CD4-positive, alpha-beta T cell (primary cell): Measurements from ENCODE around the gene GSTM4. TPM values are rescaled to one million over a fixed set of nuclear protein-coding genes. Genes with fewer than 3 reads are reported as not detected.
"Not testable (repeated sequence)": the region's sequence is repeated elsewhere in the genome, so short reads cannot be mapped to it uniquely, and the experiment has no call there.

Source experiments
- ATAC-seq: fragments of 200-7000 bp; cut with Tn5 transposase; one replicate; pipeline ENCODE4 v1.10.0; 2022; ENCODE audit warnings: mild to moderate bottlenecking; ENCODE audit not compliant: poor library complexity
- CTCF ChIA-PET: fragments of 350-600 bp; sonication (Branson Sonifier 250); formaldehyde crosslinking; loops from one replicate; lab custom pipeline; 2021; ENCODE audit warnings: antibody characterized with exemption, inconsistent platforms; lab: Charles Lee
- POLR2A ChIA-PET: fragments of 350-600 bp; sonication (Branson Sonifier 250); formaldehyde crosslinking; loops from one replicate; lab custom pipeline; 2021; ENCODE audit warnings: antibody characterized with exemption, inconsistent platforms; lab: Charles Lee
- DNase-seq, 14 experiments: peaks; one replicate each; pipeline ENCODE4 v3.0.0-alpha.2; 2013 to 2020; ENCODE audit warnings: mixed read lengths in 2 of 14
- H3K27ac ChIP-seq, 2 donors: one replicate each; pipeline versions ENCODE4 v1.5.1 to v1.7.0; 2013; ENCODE audit warnings: low read length in 2 of 2, low read depth in 1 of 2, mild to moderate bottlenecking in 1 of 2
- H3K27me3 ChIP-seq, 2 experiments: 1 replicate in 1 of 2; 2 replicates in 1 of 2; pipeline versions ENCODE4 v1.6.1 to v1.7.0; 2013; ENCODE audit warnings: low read length in 2 of 2, control low read depth in 1 of 2, mild to moderate bottlenecking in 1 of 2, moderate library complexity in 1 of 2; ENCODE audit not compliant: insufficient read depth in 2 of 2, control insufficient read depth in 1 of 2
- H3K36me3 ChIP-seq: one replicate; pipeline ENCODE4 v1.6.1; 2013; ENCODE audit warnings: low read length, control low read depth; ENCODE audit not compliant: insufficient read depth
- H3K4me1 ChIP-seq: one replicate; pipeline ENCODE4 v1.6.1; 2013; ENCODE audit warnings: low read length, control low read depth; ENCODE audit not compliant: insufficient read depth
- H3K4me3 ChIP-seq: one replicate; pipeline ENCODE4 v1.5.1; 2013; ENCODE audit warnings: mild to moderate bottlenecking, low read length, moderate library complexity
- H3K9me3 ChIP-seq, 2 experiments: 1 replicate in 1 of 2; 2 replicates in 1 of 2; pipeline versions ENCODE4 v1.6.1 to v1.7.0; 2013; ENCODE audit warnings: low read length in 2 of 2, mild to moderate bottlenecking in 2 of 2, control low read depth in 1 of 2, moderate library complexity in 1 of 2; ENCODE audit not compliant: control insufficient read depth in 1 of 2, insufficient read depth in 1 of 2
- H3K27ac Mint-ChIP-seq: one replicate; pipeline ENCODE4 v1.8.0; 2020; ENCODE audit warnings: mixed read lengths
- H3K27me3 Mint-ChIP-seq: one replicate; pipeline ENCODE4 v1.8.0; 2021; ENCODE audit warnings: mixed read lengths
- H3K36me3 Mint-ChIP-seq: one replicate; pipeline ENCODE4 v1.8.0; 2021; ENCODE audit warnings: low read depth, mixed read lengths
- H3K4me1 Mint-ChIP-seq: one replicate; pipeline ENCODE4 v1.8.0; 2021; ENCODE audit warnings: low read depth, mixed read lengths
- H3K4me3 Mint-ChIP-seq: one replicate; pipeline ENCODE4 v1.8.0; 2020; ENCODE audit warnings: mild to moderate bottlenecking, mixed read lengths
- H3K9me3 Mint-ChIP-seq: one replicate; pipeline ENCODE4 v1.8.0; 2020; ENCODE audit warnings: mixed read lengths
- CTCF ChIP-seq: fragments of 200-600 bp; IDR thresholded peaks from one replicate; pipeline ENCODE4 v1.8.0; 2022; ENCODE audit warnings: antibody characterized with exemption, mild to moderate bottlenecking
- intact Hi-C, 2 experiments: fragments of 100-400 bp; cut with DNase I in 1 of 2; cut with micrococcal nuclease in 1 of 2; formaldehyde crosslinking; loops; one replicate each; pipeline versions ENCODE4 v1.15.1 to v1.9.0; 2023 to 2025; cut with DNase I, micrococcal nuclease
- total RNA-seq, 174 experiments: library from RNA in 2 of 174; stranded (reverse) in 2 of 174; gene quantifications; one replicate each; pipeline ENCODE4 v1.2.3 and lab custom pipeline; 2021 to 2026

Gene GSTM4
- total RNA-seq, 2 experiments from 2014 or later, result 17.7 to 20.7 TPM

GRCh38 chr1:109695138-109695537 is 39.2 kb downstream of the GSTM4 start:
- H3K27ac ChIP-seq, H3K27me3 ChIP-seq, intact Hi-C loops, H3K4me3 ChIP-seq, H3K4me1 ChIP-seq, ATAC-seq, H3K27ac Mint-ChIP-seq, H3K9me3 ChIP-seq, H3K36me3 ChIP-seq, H3K4me1 Mint-ChIP-seq, POLR2A ChIA-PET, H3K9me3 Mint-ChIP-seq, DNase-seq, H3K4me3 Mint-ChIP-seq, CTCF ChIA-PET, H3K27me3 Mint-ChIP-seq: not testable (repeated sequence)
- peaks cover 50% of the 10 kb centered on the region for H3K36me3 Mint-ChIP-seq

GRCh38 chr1:109697066-109697465 is 41.2 kb downstream of the GSTM4 start:
- intact Hi-C loops, result no loop called here
- ChIA-PET POLR2A (no interaction called here), CTCF (no interaction called here)
- DNase-seq (no peak), ATAC-seq (no peak)
- Histone ChIP-seq H3K36me3 (no peaks in the 10 kb centered on the region), H3K4me1 (no peaks in the 10 kb centered on the region), H3K27ac (no peak overlapping the region), H3K27me3 (no peaks in the 10 kb centered on the region), H3K4me3 (no peak overlapping the region), H3K9me3 (no peaks in the 10 kb centered on the region)
- no peaks in the 10 kb centered on the region for H3K27me3 Mint-ChIP-seq
- TF ChIP-seq CTCF, result no peak
- H3K36me3 Mint-ChIP-seq, result peaks cover 37% of the 10 kb centered on the region
- no peak overlapping the region for H3K4me3 Mint-ChIP-seq
- no peaks in the 10 kb centered on the region for H3K4me1 Mint-ChIP-seq
- no peak overlapping the region for H3K27ac Mint-ChIP-seq
- H3K9me3 Mint-ChIP-seq, result no peaks in the 10 kb centered on the region

GRCh38 chr1:109697861-109698260 is 42.0 kb downstream of the GSTM4 start:
- H3K4me3 Mint-ChIP-seq, H3K4me1 ChIP-seq, H3K9me3 ChIP-seq, H3K4me1 Mint-ChIP-seq, ATAC-seq, H3K27me3 ChIP-seq, CTCF ChIA-PET, H3K4me3 ChIP-seq, POLR2A ChIA-PET, H3K9me3 Mint-ChIP-seq, DNase-seq, H3K27ac ChIP-seq, intact Hi-C loops, H3K27me3 Mint-ChIP-seq, H3K36me3 ChIP-seq, H3K27ac Mint-ChIP-seq: not testable (repeated sequence)
- peaks cover 31% of the 10 kb centered on the region for H3K36me3 Mint-ChIP-seq

GRCh38 chr1:109702940-109703339 is 47.0 kb downstream of the GSTM4 start:
- H3K27ac ChIP-seq, ATAC-seq, H3K4me3 Mint-ChIP-seq, H3K4me1 ChIP-seq, intact Hi-C loops, H3K9me3 Mint-ChIP-seq, DNase-seq, H3K4me3 ChIP-seq, H3K9me3 ChIP-seq, H3K4me1 Mint-ChIP-seq, CTCF ChIA-PET, H3K27me3 Mint-ChIP-seq, POLR2A ChIA-PET, H3K36me3 ChIP-seq, H3K27ac Mint-ChIP-seq, H3K27me3 ChIP-seq: not testable (repeated sequence)
- peaks cover 39% of the 10 kb centered on the region for H3K36me3 Mint-ChIP-seq
